ENCODE results near the gene PDCD2L. TPM values are rescaled to one million over a fixed set of nuclear protein-coding genes. Genes with fewer than 3 reads are reported as not detected.

The PDCD2L gene
- total and polyA plus RNA-seq, 2 of the 8 experiments (the other 6 are each of a cell fraction or from before 2014, with no cell fraction given) = 51.5 to 78.1 TPM

- Histone ChIP-seq H2AK5ac (ENCODE audit: low read depth, low read length) (no peak overlapping the region), H2BK12ac (ENCODE audit: low read depth, low read length) (no peak overlapping the region), H3K23me2 (ENCODE audit: low read depth, low read length) (no peaks in the 10 kb centered on the region), H3K56ac (replicated peaks; ENCODE audit: insufficient read length, low read depth, low read length) (no peak overlapping the region), H3K18ac (ENCODE audit: extremely low read depth, low read length) (no peak overlapping the region), H3K4me3 (ENCODE audit: extremely low read depth in 1 of 4, insufficient read depth in 2 of 4, low read depth in 3 of 4, low read length in 4 of 4) (no peak overlapping the region), H3K79me2 (ENCODE audit: control insufficient read depth in 1 of 2, insufficient read depth in 2 of 2, low read length in 2 of 2) (peaks cover 0 to 5% of the 10 kb centered on the region in 2 experiments; a peak in 1 of 4 replicates), H2BK15ac (ENCODE audit: low read length) (no peak overlapping the region), H4K91ac (replicated peaks; ENCODE audit: insufficient read length, low read length) (no peak overlapping the region), H2BK20ac (ENCODE audit: low read length) (no peak overlapping the region), H2BK120ac (replicated peaks; ENCODE audit: low read depth, low read length) (no peak overlapping the region), H3K79me1 (ENCODE audit: low read depth, low read length) (no peaks in the 10 kb centered on the region; the same call in 1 of the 2 replicates), H3K14ac (ENCODE audit: insufficient read length) (no peak overlapping the region), H3K27ac (ENCODE audit: low read depth, low read length) (no peak overlapping the region), H3K4me1 (replicated peaks in 1 of 4; ENCODE audit: control insufficient read depth in 3 of 4, insufficient read depth in 4 of 4, low read length in 3 of 4) (no peaks in the 10 kb centered on the region), H3K36me3 (ENCODE audit: control insufficient read depth in 2 of 4, insufficient read depth in 4 of 4, low read length in 3 of 4) (peaks cover 6 to 53% (median 32%) of the 10 kb centered on the region in 4 experiments; a peak in 7 of 8 replicates), H4K8ac (ENCODE audit: extremely low read depth, insufficient read depth, low read length) (no peak overlapping the region), H3K4ac (replicated peaks; ENCODE audit: insufficient read length, low read depth, low read length) (no peak overlapping the region), H3K9ac (replicated peaks in 1 of 4; ENCODE audit: extremely low read depth in 1 of 4, low read depth in 3 of 4, low read length in 3 of 4) (no peak overlapping the region), H2BK5ac (ENCODE audit: low read depth, low read length) (no peak overlapping the region), H2AFZ (ENCODE audit: low read length) (no peak overlapping the region), H3K4me2 (ENCODE audit: insufficient read depth in 1 of 2, low read depth in 2 of 2, low read length in 2 of 2) (no peak overlapping the region), H4K20me1 (replicated peaks in 1 of 2; ENCODE audit: control insufficient read depth in 1 of 2, insufficient read depth in 2 of 2, low read length in 2 of 2) (peaks cover 0 to 3% of the 10 kb centered on the region in 2 experiments), H4K5ac (ENCODE audit: insufficient read length, low read depth, low read length) (no peak overlapping the region), H3K23ac (ENCODE audit: insufficient read length) (no peak overlapping the region), H3K9me3 (ENCODE audit: insufficient read depth in 2 of 2, low read depth in 1 of 2, low read length in 1 of 2) (no peaks in the 10 kb centered on the region), H3K27me3 (replicated peaks in 1 of 4; ENCODE audit: control insufficient read depth in 3 of 4, extremely low read depth in 1 of 4, insufficient read depth in 3 of 4, low read length in 3 of 4) (no peaks in the 10 kb centered on the region)
- no peak for FAIRE-seq
- ChIA-PET CTCF (ENCODE audit: partially characterized antibody) (interaction anchor here (1.2 kb wide), 1 partner anchor 10 kb away, joined by 3 read pairs; no protein-coding TSS in a partner anchor), POLR2A (ENCODE audit: partially characterized antibody) (interaction anchor here (1.0 to 1.5 kb wide), 3 partner anchors 11 to 28 kb away, joined by 3 to 4 read pairs (median 4); no protein-coding TSS in a partner anchor)
- 92% methylated on average over 7 of the region's 7 CpGs; no CpG with 5 or more reads in 1 of the 2 experiments for WGBS, 2 experiments (ENCODE audit: extremely low coverage in 1 of 2, insufficient coverage in 1 of 2, insufficient read length in 1 of 2, insufficient replicate concordance in 2 of 2, low coverage in 1 of 2, low lambda C conversion rate in 2 of 2, missing lambda C conversion rate in 1 of 2)
- no peak for DNase-seq (ENCODE audit: low read depth in 1 of 2, low spot score in 2 of 2)
- TF ChIP-seq SIRT6 (IDR thresholded peaks at IDR 0.05; ENCODE audit: low read length) (no peak), NANOG (IDR thresholded peaks at IDR 0.05; ENCODE audit: insufficient read depth, low read depth, low read length, poor library complexity, severe bottlenecking) (no peak), CBX5 (IDR thresholded peaks at IDR 0.05; ENCODE audit: low read depth, low read length) (no peak), SP2 (IDR thresholded peaks at IDR 0.05; ENCODE audit: low read length) (no peak), RAD21 (IDR thresholded peaks at IDR 0.05 in 1 of 2, conservative IDR thresholded peaks at IDR 0.05 in 1 of 2; ENCODE audit: low read depth in 2 of 2, low read length in 2 of 2) (no peak), SP1 (IDR thresholded peaks at IDR 0.05; ENCODE audit: low read depth, low read length) (no peak), TCF12 (IDR thresholded peaks at IDR 0.05; ENCODE audit: low read depth, low read length) (no peak), CEBPB (IDR thresholded peaks at IDR 0.05; ENCODE audit: low read depth, low read length) (no peak), JUND (IDR thresholded peaks at IDR 0.05; ENCODE audit: low read length) (no peak), JUN (IDR thresholded peaks at IDR 0.05; ENCODE audit: low read depth, low read length) (no peak), HDAC2 (IDR thresholded peaks at IDR 0.05; ENCODE audit: borderline replicate concordance in 1 of 2, low read depth in 2 of 2, low read length in 2 of 2) (no peak), CHD1 (IDR thresholded peaks at IDR 0.05; ENCODE audit: low read depth, low read length) (no peak), BRCA1 (IDR thresholded peaks at IDR 0.05; ENCODE audit: low read depth, low read length) (no peak), SAP30 (IDR thresholded peaks at IDR 0.05; ENCODE audit: insufficient read depth, insufficient replicate concordance, low read length) (no peak)
Measured at GRCh38 chr19:34416021-34416545, 11.9 kb downstream of the PDCD2L start.
